Keratinocyte (primary cell): ENCODE data around the gene CMSS1. TPM values are rescaled to one million over a fixed set of nuclear protein-coding genes. Genes with fewer than 3 reads are reported as not detected.

ENCODE experiments used
- DNase-seq: peaks from one replicate; pipeline ENCODE4 v3.0.0-alpha.2; 2011; ENCODE audit warnings: low read depth, missing footprints, low spot score
- FAIRE-seq: peaks from 2 replicates; lab custom pipeline; 2011; peaks lifted over from hg19 to GRCh38; lab: Jason Lieb, UNC
- H2AFZ ChIP-seq: 2 replicates; pipeline ENCODE4 v1.6.0; 2012; ENCODE audit warnings: low read length, control low read depth, inconsistent platforms; ENCODE audit not compliant: control insufficient read depth
- H3K27ac ChIP-seq: 2 replicates; pipeline ENCODE4 v1.5.1; 2011; ENCODE audit warnings: low read length; ENCODE audit not compliant: control insufficient read depth, insufficient read depth
- H3K27me3 ChIP-seq: 3 replicates; pipeline ENCODE4 v1.6.0; 2011; ENCODE audit warnings: low read length; ENCODE audit not compliant: control insufficient read depth, insufficient read depth; ENCODE audit errors: extremely low read depth
- H3K36me3 ChIP-seq, 2 experiments: 2 replicates in 1 of 2; 3 replicates in 1 of 2; pipeline ENCODE4 v1.5.1; 2011; ENCODE audit warnings: low read length in 2 of 2, mild to moderate bottlenecking in 1 of 2; ENCODE audit not compliant: control insufficient read depth in 2 of 2, insufficient read depth in 2 of 2; ENCODE audit errors: extremely low read depth in 1 of 2
- H3K4me1 ChIP-seq: 3 replicates; pipeline ENCODE4 v1.5.1; 2011; ENCODE audit warnings: low read length; ENCODE audit not compliant: control insufficient read depth, insufficient read depth; ENCODE audit errors: extremely low read depth
- H3K4me2 ChIP-seq: 3 replicates; pipeline ENCODE4 v1.6.0; 2011; ENCODE audit warnings: low read depth, low read length; ENCODE audit not compliant: control insufficient read depth, insufficient read depth; ENCODE audit errors: extremely low read depth
- H3K4me3 ChIP-seq, 3 experiments: fragments of 200-600 bp in 1 of 3; sonication (generic) in 1 of 3; 2 replicates in 2 of 3; 3 replicates in 1 of 3; pipeline ENCODE4 v1.5.1; 2011 to 2016; ENCODE audit warnings: low read length in 3 of 3, mild to moderate bottlenecking in 3 of 3, control low read depth in 2 of 3, inconsistent platforms in 1 of 3, low read depth in 1 of 3, mixed read lengths in 1 of 3, mixed run types in 1 of 3, moderate library complexity in 1 of 3; ENCODE audit not compliant: control insufficient read depth in 2 of 3, insufficient read depth in 2 of 3; ENCODE audit errors: extremely low read depth in 1 of 3
- H3K79me2 ChIP-seq: 2 replicates; pipeline ENCODE4 v1.6.0; 2012; ENCODE audit warnings: low read length; ENCODE audit not compliant: control insufficient read depth, insufficient read depth
- H3K9ac ChIP-seq: 3 replicates; pipeline ENCODE4 v1.6.0; 2011; ENCODE audit warnings: low read length; ENCODE audit not compliant: control insufficient read depth, insufficient read depth; ENCODE audit errors: extremely low read depth
- H3K9me1 ChIP-seq: 3 replicates; pipeline ENCODE4 v1.6.0; 2011; ENCODE audit warnings: low read length; ENCODE audit not compliant: control insufficient read depth, insufficient read depth; ENCODE audit errors: extremely low read depth
- H3K9me3 ChIP-seq: 2 replicates; pipeline ENCODE4 v1.5.1; 2012; ENCODE audit warnings: low read depth, low read length; ENCODE audit not compliant: control insufficient read depth
- H4K20me1 ChIP-seq: 3 replicates; pipeline ENCODE4 v1.6.0; 2011; ENCODE audit warnings: low read length; ENCODE audit not compliant: control insufficient read depth, insufficient read depth; ENCODE audit errors: extremely low read depth
- EZH2 ChIP-seq: IDR thresholded peaks from one replicate; pipeline ENCODE4 v1.6.1; 2012; ENCODE audit warnings: inconsistent platforms, mild to moderate bottlenecking, low read length, moderate library complexity
- dilution Hi-C: fragments of 300-500 bp; cut with MboI; formaldehyde crosslinking; loops from one replicate; pipeline ENCODE4 v1.7.0; 2020; ENCODE audit warnings: low sequenced_read_pairs; ENCODE audit not compliant: extremely low pct_ligation_motif_present
- polyA plus RNA-seq, 5 experiments: library from polyadenylated mRNA; depleted of rRNA in 3 of 5; stranded (reverse) in 3 of 5; stranded (forward) in 1 of 5; unstranded in 1 of 5; fragments of >200 nt; gene quantifications; 1 replicate in 1 of 5; 2 replicates in 3 of 5; 3 replicates in 1 of 5; pipeline versions ENCODE4 v1.2.1 to v1.2.3, GENCODE V29; 2011 to 2012; ENCODE audit warnings: missing spikeins in 2 of 5, low read depth in 1 of 5, low replicate concordance in 1 of 5
- TF ChIP-seq, protein P1 (sequence below), 3 experiments: IDR thresholded peaks in 1 of 3; conservative IDR thresholded peaks in 1 of 3; optimal IDR thresholded peaks in 1 of 3; 2 replicates in 2 of 3; 3 replicates in 1 of 3; pipeline versions ENCODE3 to v1.5.1; 2011; ENCODE audit warnings: low read length in 3 of 3, mild to moderate bottlenecking in 3 of 3, moderate library complexity in 2 of 3, control low read depth in 1 of 3, inconsistent platforms in 1 of 3; ENCODE audit not compliant: insufficient read depth in 2 of 3; ENCODE audit errors: extremely low read depth in 1 of 3

CMSS1 gene
- polyA plus RNA-seq, 1 donor (not counting 4 experiments of a cell fraction or from before 2014, with no cell fraction given), result 37.2 TPM

- Histone ChIP-seq H3K27me3 (no peaks in the 10 kb centered on the region), H3K9ac (no peak overlapping the region)
- TF ChIP-seq, protein P1, sequence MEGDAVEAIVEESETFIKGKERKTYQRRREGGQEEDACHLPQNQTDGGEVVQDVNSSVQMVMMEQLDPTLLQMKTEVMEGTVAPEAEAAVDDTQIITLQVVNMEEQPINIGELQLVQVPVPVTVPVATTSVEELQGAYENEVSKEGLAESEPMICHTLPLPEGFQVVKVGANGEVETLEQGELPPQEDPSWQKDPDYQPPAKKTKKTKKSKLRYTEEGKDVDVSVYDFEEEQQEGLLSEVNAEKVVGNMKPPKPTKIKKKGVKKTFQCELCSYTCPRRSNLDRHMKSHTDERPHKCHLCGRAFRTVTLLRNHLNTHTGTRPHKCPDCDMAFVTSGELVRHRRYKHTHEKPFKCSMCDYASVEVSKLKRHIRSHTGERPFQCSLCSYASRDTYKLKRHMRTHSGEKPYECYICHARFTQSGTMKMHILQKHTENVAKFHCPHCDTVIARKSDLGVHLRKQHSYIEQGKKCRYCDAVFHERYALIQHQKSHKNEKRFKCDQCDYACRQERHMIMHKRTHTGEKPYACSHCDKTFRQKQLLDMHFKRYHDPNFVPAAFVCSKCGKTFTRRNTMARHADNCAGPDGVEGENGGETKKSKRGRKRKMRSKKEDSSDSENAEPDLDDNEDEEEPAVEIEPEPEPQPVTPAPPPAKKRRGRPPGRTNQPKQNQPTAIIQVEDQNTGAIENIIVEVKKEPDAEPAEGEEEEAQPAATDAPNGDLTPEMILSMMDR (optimal IDR thresholded peaks at IDR 0.05 in 1 of 3, IDR thresholded peaks at IDR 0.05 in 1 of 3, conservative IDR thresholded peaks at IDR 0.05 in 1 of 3; ENCODE audit: extremely low read depth in 1 of 3, insufficient read depth in 2 of 3, low read length in 3 of 3), result no peak
- no peak for TF ChIP-seq EZH2
Measured at GRCh38 chr3:99845331-99845730, 27.7 kb downstream of the CMSS1 start.

DNA sequence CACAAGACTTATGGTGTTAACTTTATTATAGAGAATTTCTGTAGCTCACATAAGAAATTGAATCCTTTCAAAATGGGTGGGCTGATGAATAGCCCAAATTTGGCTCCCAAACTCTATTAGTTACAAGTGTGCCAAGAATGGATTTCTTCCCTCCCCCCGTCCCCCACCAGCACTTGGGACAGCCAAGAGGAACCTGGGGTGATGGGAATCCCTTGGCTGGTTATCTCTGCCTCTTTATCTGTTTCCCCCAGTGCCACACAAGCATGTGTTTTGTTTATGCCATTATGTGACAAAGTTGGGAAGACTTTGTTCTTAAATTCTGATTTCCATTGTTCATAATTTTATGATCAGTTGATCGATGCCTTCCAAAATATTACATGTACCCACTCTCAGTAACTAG lies 28.3 kb downstream of the CMSS1 start:
- dilution Hi-C loops, result no loop called here
- H3K9me1 ChIP-seq, result no peaks in the 10 kb centered on the region
- no peaks in the 10 kb centered on the region for H3K9me3 ChIP-seq
- H3K36me3 ChIP-seq, result peaks cover 2 to 3% of the 10 kb centered on the region in 2 experiments
- TF ChIP-seq, protein P1 (optimal IDR thresholded peaks at IDR 0.05 in 1 of 3, IDR thresholded peaks at IDR 0.05 in 1 of 3, conservative IDR thresholded peaks at IDR 0.05 in 1 of 3; ENCODE audit: extremely low read depth in 1 of 3, insufficient read depth in 2 of 3, low read length in 3 of 3), result no peak
- TF ChIP-seq EZH2, result no peak
- peaks cover 25% of the 10 kb centered on the region for H3K79me2 ChIP-seq
- no peak for DNase-seq
- H3K4me3 ChIP-seq, result no peak overlapping the region
- H3K27ac ChIP-seq, result no peak overlapping the region
- H3K9ac ChIP-seq, result no peak overlapping the region
- H3K27me3 ChIP-seq, result no peaks in the 10 kb centered on the region
- H3K4me2 ChIP-seq, result no peak overlapping the region
- no peak for FAIRE-seq
- H3K4me1 ChIP-seq, result no peaks in the 10 kb centered on the region
- no peaks in the 10 kb centered on the region for H4K20me1 ChIP-seq
- no peak overlapping the region for H2AFZ ChIP-seq

More at GRCh38 chr3:99845331-99845730, 27.7 kb downstream of the CMSS1 start:
- Histone ChIP-seq H3K27ac (no peak overlapping the region), H3K4me1 (no peaks in the 10 kb centered on the region), H3K4me2 (no peak overlapping the region), H3K9me1 (no peaks in the 10 kb centered on the region), H3K36me3 (peaks cover 0 to 2% of the 10 kb centered on the region in 2 experiments), H4K20me1 (no peaks in the 10 kb centered on the region), H2AFZ (no peak overlapping the region), H3K9me3 (no peaks in the 10 kb centered on the region), H3K79me2 (peaks cover 26% of the 10 kb centered on the region), H3K4me3 (no peak overlapping the region)
- no peak for FAIRE-seq
- dilution Hi-C loops, result no loop called here
- DNase-seq, result no peak
